Stimulated activated CD4-positive, alpha-beta T cell treated with anti-CD3 and anti-CD28 coated beads, TNF-alpha, amount 100 ng/mL, for 4 hours (primary cell): ENCODE measurements around the gene MIP.
"Not testable (repeated sequence)": the region's sequence is repeated elsewhere in the genome, so short reads cannot be mapped to it uniquely, and the experiment has no call there.

Experiments used
- DNase-seq, 3 experiments: peaks; one replicate each; pipeline ENCODE4 v3.0.0-alpha.2; 2020; ENCODE audit warnings: low read depth in 3 of 3

The MIP gene

DNA sequence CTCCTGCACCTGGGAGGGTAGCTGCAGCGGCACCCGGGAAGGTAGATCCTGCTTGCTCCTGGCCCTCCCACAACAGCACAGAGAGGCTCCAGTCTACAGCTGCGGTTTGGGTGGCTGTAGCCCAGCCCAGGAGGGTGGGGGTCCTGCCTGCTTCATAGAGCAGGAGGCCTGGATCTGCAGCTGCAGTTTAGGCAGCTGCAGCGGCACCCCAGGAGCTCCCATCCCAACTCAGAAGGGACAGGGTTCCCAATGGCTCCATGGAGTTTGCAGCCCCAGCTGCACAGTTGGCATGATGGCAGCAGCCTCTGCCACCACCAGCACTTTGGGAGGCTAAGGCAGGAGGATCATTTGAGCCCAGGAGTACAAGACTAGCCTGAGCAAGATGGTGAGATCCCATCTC lies 43.7 kb downstream of the MIP start:
- no peak for DNase-seq

- no peak for DNase-seq
Measured at GRCh38 chr12:56408799-56409417, 45.5 kb downstream of the MIP start.

DNA sequence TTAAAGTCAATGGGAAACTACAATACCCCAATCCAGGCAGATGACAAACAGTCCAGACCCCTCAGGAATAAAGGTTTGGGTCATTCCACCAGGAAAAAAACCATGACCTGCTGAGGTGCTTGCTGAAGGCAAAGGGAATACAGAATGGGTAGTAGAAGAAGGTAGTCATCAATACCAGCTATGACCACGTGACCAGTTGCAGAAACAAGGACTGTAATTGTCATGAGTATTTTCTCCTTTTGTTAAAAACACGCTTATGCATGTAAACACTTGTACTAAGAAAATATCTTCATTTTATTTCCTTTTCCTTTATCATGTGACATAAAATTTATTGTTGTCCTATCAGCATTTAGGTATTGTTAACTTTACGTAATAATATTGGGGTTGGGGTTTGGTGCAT lies 50.2 kb downstream of the MIP start:
- not testable (repeated sequence) for DNase-seq

- DNase-seq = not testable (repeated sequence)
Measured at GRCh38 chr12:56401612-56402011, 52.8 kb downstream of the MIP start.

- not testable (repeated sequence) for DNase-seq
Measured at GRCh38 chr12:56401125-56401524, 53.3 kb downstream of the MIP start.
